ENCODE data around the gene KIRREL3. TPM values are rescaled to one million over a fixed set of nuclear protein-coding genes. Genes with fewer than 3 reads are reported as not detected.

The KIRREL3 gene
- total and polyA plus RNA-seq, 2 of the 8 experiments (the other 6 are each of a cell fraction or from before 2014, with no cell fraction given) = 0.29 to 0.32 TPM

DNA sequence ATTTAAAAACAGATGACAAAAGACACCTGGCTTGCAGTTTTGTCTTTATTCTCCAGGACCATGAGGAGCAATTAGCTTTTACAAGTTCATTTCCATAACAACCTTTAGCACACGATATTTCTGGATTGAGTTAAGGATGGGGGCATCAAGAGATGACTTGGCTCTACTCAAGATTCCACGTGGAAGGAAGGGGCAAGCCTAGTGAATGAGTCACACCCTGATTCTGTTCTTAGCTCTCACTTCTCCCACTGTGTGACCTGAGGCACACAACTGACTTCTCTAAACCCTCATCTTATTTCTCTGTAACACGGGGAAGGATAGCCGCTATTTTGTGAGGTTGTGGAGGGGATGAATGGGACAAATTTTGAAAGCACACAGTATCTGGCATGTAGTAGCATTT is 185.5 kb downstream of the KIRREL3 start:
- WGBS, 2 experiments (ENCODE audit: extremely low coverage in 1 of 2, insufficient coverage in 1 of 2, insufficient read length in 1 of 2, insufficient replicate concordance in 2 of 2, low coverage in 1 of 2, low lambda C conversion rate in 2 of 2, missing lambda C conversion rate in 1 of 2) = 87% methylated on average over 4 of the region's 4 CpGs; no CpG with 5 or more reads in 1 of the 2 experiments
- Histone ChIP-seq H3K9me3 (ENCODE audit: insufficient read depth in 2 of 2, low read depth in 1 of 2, low read length in 1 of 2) (no peaks in the 10 kb centered on the region), H3K23ac (ENCODE audit: insufficient read length) (no peak overlapping the region), H3K14ac (ENCODE audit: insufficient read length) (no peak overlapping the region), H3K79me2 (ENCODE audit: control insufficient read depth in 1 of 2, insufficient read depth in 2 of 2, low read length in 2 of 2) (no peaks in the 10 kb centered on the region), H3K4ac (replicated peaks; ENCODE audit: insufficient read length, low read depth, low read length) (no peak overlapping the region), H2AK5ac (ENCODE audit: low read depth, low read length) (no peak overlapping the region), H2BK120ac (replicated peaks; ENCODE audit: low read depth, low read length) (no peak overlapping the region), H3K27ac (ENCODE audit: low read depth, low read length) (no peak overlapping the region), H2BK15ac (ENCODE audit: low read length) (no peak overlapping the region), H4K91ac (replicated peaks; ENCODE audit: insufficient read length, low read length) (no peak overlapping the region), H2BK5ac (ENCODE audit: low read depth, low read length) (no peak overlapping the region), H2BK20ac (ENCODE audit: low read length) (no peak overlapping the region), H3K36me3 (ENCODE audit: control insufficient read depth in 2 of 4, insufficient read depth in 4 of 4, low read length in 3 of 4) (no peaks in the 10 kb centered on the region), H4K8ac (ENCODE audit: extremely low read depth, insufficient read depth, low read length) (no peak overlapping the region), H3K4me2 (ENCODE audit: insufficient read depth in 1 of 2, low read depth in 2 of 2, low read length in 2 of 2) (no peak overlapping the region), H2AFZ (ENCODE audit: low read length) (no peak overlapping the region), H3K18ac (ENCODE audit: extremely low read depth, low read length) (no peak overlapping the region), H4K20me1 (replicated peaks in 1 of 2; ENCODE audit: control insufficient read depth in 1 of 2, insufficient read depth in 2 of 2, low read length in 2 of 2) (no peaks in the 10 kb centered on the region), H3K4me3 (ENCODE audit: extremely low read depth in 1 of 4, insufficient read depth in 2 of 4, low read depth in 3 of 4, low read length in 4 of 4) (no peak overlapping the region), H3K23me2 (ENCODE audit: low read depth, low read length) (no peaks in the 10 kb centered on the region), H4K5ac (ENCODE audit: insufficient read length, low read depth, low read length) (no peak overlapping the region), H3K56ac (replicated peaks; ENCODE audit: insufficient read length, low read depth, low read length) (no peak overlapping the region), H3K27me3 (replicated peaks in 1 of 4; ENCODE audit: control insufficient read depth in 3 of 4, extremely low read depth in 1 of 4, insufficient read depth in 3 of 4, low read length in 3 of 4) (no peaks in the 10 kb centered on the region), H3K4me1 (replicated peaks in 1 of 4; ENCODE audit: control insufficient read depth in 3 of 4, insufficient read depth in 4 of 4, low read length in 3 of 4) (peaks cover 0 to 4% (median under 1%) of the 10 kb centered on the region in 4 experiments; a peak in 1 of 7 replicates), H3K79me1 (ENCODE audit: low read depth, low read length) (no peaks in the 10 kb centered on the region), H3K9ac (replicated peaks in 1 of 4; ENCODE audit: extremely low read depth in 1 of 4, low read depth in 3 of 4, low read length in 3 of 4) (no peak overlapping the region), H2BK12ac (ENCODE audit: low read depth, low read length) (no peak overlapping the region)
- FAIRE-seq = no peak
- no peak for DNase-seq (ENCODE audit: low read depth in 1 of 2, low spot score in 2 of 2)
- POLR2A ChIA-PET (ENCODE audit: partially characterized antibody) = no interaction called here
- CTCF ChIA-PET (ENCODE audit: partially characterized antibody) = interaction anchor here (1.2 to 2.8 kb wide), 5 partner anchors 18 to 208 kb away, joined by 3 to 12 read pairs (median 3); no protein-coding TSS in a partner anchor
- TF ChIP-seq JUN (IDR thresholded peaks at IDR 0.05; ENCODE audit: low read depth, low read length) = no peak
- no peak for TF ChIP-seq GTF2F1 (IDR thresholded peaks at IDR 0.05; ENCODE audit: borderline replicate concordance, low read depth, low read length)
- no peak for TF ChIP-seq RBBP5 (IDR thresholded peaks at IDR 0.05; ENCODE audit: borderline replicate concordance, low read depth, low read length)
- no peak for TF ChIP-seq CHD2 (IDR thresholded peaks at IDR 0.05; ENCODE audit: low read length)
- TF ChIP-seq TEAD4 (IDR thresholded peaks at IDR 0.05; ENCODE audit: low read depth, low read length) = no peak
- TF ChIP-seq KDM5A (IDR thresholded peaks at IDR 0.05; ENCODE audit: low read length) = no peak
- no peak for TF ChIP-seq PHF8 (conservative IDR thresholded peaks at IDR 0.05; ENCODE audit: low read depth, low read length)
- TF ChIP-seq HDAC2 (IDR thresholded peaks at IDR 0.05; ENCODE audit: borderline replicate concordance in 1 of 2, low read depth in 2 of 2, low read length in 2 of 2) = no peak
- TF ChIP-seq SP1 (IDR thresholded peaks at IDR 0.05; ENCODE audit: low read depth, low read length) = no peak
- no peak for TF ChIP-seq RNF2 (IDR thresholded peaks at IDR 0.05; ENCODE audit: borderline replicate concordance, low read depth, low read length, missing control alignments, poor library complexity, severe bottlenecking)
- TF ChIP-seq TCF12 (IDR thresholded peaks at IDR 0.05; ENCODE audit: low read depth, low read length) = no peak
- no peak for TF ChIP-seq GABPA (IDR thresholded peaks at IDR 0.05; ENCODE audit: borderline replicate concordance, insufficient read depth, low read length)
- TF ChIP-seq SUZ12 (IDR thresholded peaks at IDR 0.05; ENCODE audit: low read length) = no peak
- TF ChIP-seq, protein P1, sequence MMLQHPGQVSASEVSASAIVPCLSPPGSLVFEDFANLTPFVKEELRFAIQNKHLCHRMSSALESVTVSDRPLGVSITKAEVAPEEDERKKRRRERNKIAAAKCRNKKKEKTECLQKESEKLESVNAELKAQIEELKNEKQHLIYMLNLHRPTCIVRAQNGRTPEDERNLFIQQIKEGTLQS (IDR thresholded peaks at IDR 0.05; ENCODE audit: insufficient read depth, low read depth, low read length) = no peak

Measured in H1 (cell line).